Measurements from ENCODE around the gene P4HB. TPM values are rescaled to one million over a fixed set of nuclear protein-coding genes. Genes with fewer than 3 reads are reported as not detected.
A peak's percentile ranks its signal among the peaks of the same experiment; 100 is the strongest.

P4HB gene
- total and polyA plus RNA-seq, 7 experiments from 2014 or later = 161 to 568 (median 285) TPM

GRCh38 chr17:81844327-81844851 is 15.9 kb downstream of the P4HB start:
- Mint-ChIP-seq H3K27ac (peak overlapping the region in 1 of 9 donors; percentile 28), H3K4me3 (no peak overlapping the region), H3K9me3 (no peaks in the 10 kb centered on the region), H3K36me3 (peaks cover 0 to 21% (median 0%) of the 10 kb centered on the region in 5 donors), H3K27me3 (no peaks in the 10 kb centered on the region), H3K4me1 (no peaks in the 10 kb centered on the region)
- intact Hi-C loops (cut with micrococcal nuclease) = no loop called here
- no peaks in the 10 kb centered on the region for H3K27me3 ChIP-seq (ENCODE audit: control insufficient read depth in 2 of 2, insufficient read depth in 2 of 2, low read length in 2 of 2)
- CTCF ChIA-PET = no interaction called here
- DNase-seq (no peak), ATAC-seq (no peak)
- no peaks in the 10 kb centered on the region for H3K9me3 ChIP-seq (ENCODE audit: control insufficient read depth in 2 of 3, low read length in 3 of 3)
- H3K36me3 ChIP-seq (ENCODE audit: control insufficient read depth in 2 of 3, insufficient read depth in 3 of 3, low read length in 3 of 3) = peaks cover 5 to 54% (median 9%) of the 10 kb centered on the region in 3 experiments
- H3K4me3 ChIP-seq (ENCODE audit: low read length) = no peak overlapping the region
- POLR2A ChIA-PET = interaction anchor here (1.8 kb wide), 1 partner anchor 11 kb away, joined by 8 read pairs; the partner anchor contains the start of gene MCRIP1
- H3K4me1 ChIP-seq (ENCODE audit: control insufficient read depth in 2 of 2, insufficient read depth in 2 of 2, low read length in 2 of 2) = no peaks in the 10 kb centered on the region
- H3K27ac ChIP-seq (ENCODE audit: low read depth, low read length) = no peak overlapping the region

- no peaks in the 10 kb centered on the region for H3K4me1 ChIP-seq (ENCODE audit: control insufficient read depth in 2 of 2, insufficient read depth in 2 of 2, low read length in 2 of 2)
- ChIA-PET CTCF (no interaction called here), POLR2A (interaction anchor here (1.8 kb wide), 1 partner anchor 10 kb away, joined by 8 read pairs; the partner anchor contains the start of gene MCRIP1)
- Mint-ChIP-seq H3K4me3 (no peak overlapping the region), H3K27ac (no peak overlapping the region), H3K36me3 (peaks cover 0 to 21% (median 0%) of the 10 kb centered on the region in 5 donors), H3K9me3 (no peaks in the 10 kb centered on the region), H3K4me1 (no peaks in the 10 kb centered on the region), H3K27me3 (no peaks in the 10 kb centered on the region)
- intact Hi-C loops (cut with micrococcal nuclease) = no loop called here
- no peaks in the 10 kb centered on the region for H3K9me3 ChIP-seq (ENCODE audit: control insufficient read depth in 2 of 3, low read length in 3 of 3)
- H3K4me3 ChIP-seq (ENCODE audit: low read length) = no peak overlapping the region
- H3K36me3 ChIP-seq (ENCODE audit: control insufficient read depth in 2 of 3, insufficient read depth in 3 of 3, low read length in 3 of 3) = peaks cover 5 to 54% (median 9%) of the 10 kb centered on the region in 3 experiments
- DNase-seq = no peak
- ATAC-seq = no peak
- no peak overlapping the region for H3K27ac ChIP-seq (ENCODE audit: low read depth, low read length)
- no peaks in the 10 kb centered on the region for H3K27me3 ChIP-seq (ENCODE audit: control insufficient read depth in 2 of 2, insufficient read depth in 2 of 2, low read length in 2 of 2)
These were observed 16.5 kb downstream of the P4HB start for GRCh38 chr17:81843713-81844326.

- peaks cover 0 to 21% (median 0%) of the 10 kb centered on the region in 5 donors for H3K36me3 Mint-ChIP-seq
- CTCF ChIA-PET = no interaction called here
These were observed 17.4 kb downstream of the P4HB start for GRCh38 chr17:81842725-81843504.

GRCh38 chr17:81842378-81842724 is 18.0 kb downstream of the P4HB start:
- no peak overlapping the region for H3K27ac Mint-ChIP-seq
- H3K36me3 ChIP-seq (ENCODE audit: control insufficient read depth in 2 of 3, insufficient read depth in 3 of 3, low read length in 3 of 3) = peaks cover 5 to 48% (median 9%) of the 10 kb centered on the region in 3 experiments
- H3K9me3 ChIP-seq (ENCODE audit: control insufficient read depth in 2 of 3, low read length in 3 of 3) = no peaks in the 10 kb centered on the region
- H3K27me3 ChIP-seq (ENCODE audit: control insufficient read depth in 2 of 2, insufficient read depth in 2 of 2, low read length in 2 of 2) = no peaks in the 10 kb centered on the region
- ChIA-PET POLR2A (no interaction called here), CTCF (no interaction called here)
- DNase-seq = no peak
- H3K9me3 Mint-ChIP-seq = no peaks in the 10 kb centered on the region
- no peak overlapping the region for H3K27ac ChIP-seq (ENCODE audit: low read depth, low read length)
- intact Hi-C loops (cut with micrococcal nuclease) = no loop called here
- no peaks in the 10 kb centered on the region for H3K27me3 Mint-ChIP-seq
- no peak overlapping the region for H3K4me3 ChIP-seq (ENCODE audit: low read length)
- peaks cover 0 to 2% (median 0%) of the 10 kb centered on the region in 7 donors for H3K4me1 Mint-ChIP-seq
- no peak for ATAC-seq
- H3K4me1 ChIP-seq (ENCODE audit: control insufficient read depth in 2 of 2, insufficient read depth in 2 of 2, low read length in 2 of 2) = no peaks in the 10 kb centered on the region
- peaks cover 0 to 21% (median 0%) of the 10 kb centered on the region in 5 donors for H3K36me3 Mint-ChIP-seq
- no peak overlapping the region for H3K4me3 Mint-ChIP-seq

More at GRCh38 chr17:81842725-81843504, 17.4 kb downstream of the P4HB start:
- Mint-ChIP-seq H3K4me3 (no peak overlapping the region), H3K4me1 (no peaks in the 10 kb centered on the region), H3K9me3 (no peaks in the 10 kb centered on the region), H3K27ac (no peak overlapping the region), H3K27me3 (no peaks in the 10 kb centered on the region)
- H3K27me3 ChIP-seq (ENCODE audit: control insufficient read depth in 2 of 2, insufficient read depth in 2 of 2, low read length in 2 of 2) = no peaks in the 10 kb centered on the region
- ATAC-seq = no peak
- intact Hi-C loops (cut with micrococcal nuclease) = no loop called here
- H3K9me3 ChIP-seq (ENCODE audit: control insufficient read depth in 2 of 3, low read length in 3 of 3) = no peaks in the 10 kb centered on the region
- no peak for DNase-seq
- H3K36me3 ChIP-seq (ENCODE audit: control insufficient read depth in 2 of 3, insufficient read depth in 3 of 3, low read length in 3 of 3) = peaks cover 5 to 50% (median 9%) of the 10 kb centered on the region in 3 experiments
- H3K4me1 ChIP-seq (ENCODE audit: control insufficient read depth in 2 of 2, insufficient read depth in 2 of 2, low read length in 2 of 2) = no peaks in the 10 kb centered on the region
- POLR2A ChIA-PET = interaction anchor here (1.8 kb wide), 1 partner anchor 9 kb away, joined by 8 read pairs; the partner anchor contains the start of gene MCRIP1
- no peak overlapping the region for H3K4me3 ChIP-seq (ENCODE audit: low read length)
- no peak overlapping the region for H3K27ac ChIP-seq (ENCODE audit: low read depth, low read length)

- Mint-ChIP-seq H3K9me3 (no peaks in the 10 kb centered on the region), H3K27me3 (no peaks in the 10 kb centered on the region), H3K4me3 (no peak overlapping the region), H3K27ac (peak overlapping the region in 1 of 9 donors; percentile 13), H3K36me3 (peaks cover 0 to 20% (median 0%) of the 10 kb centered on the region in 5 donors), H3K4me1 (peaks cover 0 to 2% (median 0%) of the 10 kb centered on the region in 7 donors)
- no peak overlapping the region for H3K4me3 ChIP-seq (ENCODE audit: low read length)
- ATAC-seq = no peak
- peaks cover 5 to 43% (median 9%) of the 10 kb centered on the region in 3 experiments for H3K36me3 ChIP-seq (ENCODE audit: control insufficient read depth in 2 of 3, insufficient read depth in 3 of 3, low read length in 3 of 3)
- H3K4me1 ChIP-seq (ENCODE audit: control insufficient read depth in 2 of 2, insufficient read depth in 2 of 2, low read length in 2 of 2) = no peaks in the 10 kb centered on the region
- no peak for DNase-seq
- H3K9me3 ChIP-seq (ENCODE audit: control insufficient read depth in 2 of 3, low read length in 3 of 3) = no peaks in the 10 kb centered on the region
- intact Hi-C loops (cut with micrococcal nuclease) = no loop called here
- no peaks in the 10 kb centered on the region for H3K27me3 ChIP-seq (ENCODE audit: control insufficient read depth in 2 of 2, insufficient read depth in 2 of 2, low read length in 2 of 2)
- no peak overlapping the region for H3K27ac ChIP-seq (ENCODE audit: low read depth, low read length)
- CTCF ChIA-PET = no interaction called here
- POLR2A ChIA-PET = no interaction called here
These were observed 18.5 kb downstream of the P4HB start for GRCh38 chr17:81841866-81842265.

GRCh38 chr17:81840826-81841778 is 19.2 kb downstream of the P4HB start:
- H3K4me1 ChIP-seq (ENCODE audit: control insufficient read depth in 2 of 2, insufficient read depth in 2 of 2, low read length in 2 of 2) = no peaks in the 10 kb centered on the region
- H3K4me3 ChIP-seq (ENCODE audit: low read length) = no peak overlapping the region
- DNase-seq = no peak
- ATAC-seq = peak; percentile 10
- Mint-ChIP-seq H3K4me3 (no peak overlapping the region), H3K9me3 (no peaks in the 10 kb centered on the region), H3K27ac (no peak overlapping the region), H3K4me1 (peaks cover 0 to 5% (median 0%) of the 10 kb centered on the region in 7 donors), H3K27me3 (no peaks in the 10 kb centered on the region), H3K36me3 (peaks cover 0 to 14% (median 0%) of the 10 kb centered on the region in 5 donors)
- H3K36me3 ChIP-seq (ENCODE audit: control insufficient read depth in 2 of 3, insufficient read depth in 3 of 3, low read length in 3 of 3) = peaks cover 5 to 35% (median 6%) of the 10 kb centered on the region in 3 experiments
- H3K27me3 ChIP-seq (ENCODE audit: control insufficient read depth in 2 of 2, insufficient read depth in 2 of 2, low read length in 2 of 2) = no peaks in the 10 kb centered on the region
- H3K27ac ChIP-seq (ENCODE audit: low read depth, low read length) = no peak overlapping the region
- intact Hi-C loops (cut with micrococcal nuclease) = no loop called here
- no peaks in the 10 kb centered on the region for H3K9me3 ChIP-seq (ENCODE audit: control insufficient read depth in 2 of 3, low read length in 3 of 3)
- ChIA-PET CTCF (no interaction called here), POLR2A (no interaction called here)

All from naive thymus-derived CD4-positive, alpha-beta T cell (primary cell).